ENCODE results near the gene MAGI3.

- TF ChIP-seq EGR1 (IDR thresholded peaks at IDR 0.05) (no peak), REST (IDR thresholded peaks at IDR 0.05; ENCODE audit: low read depth) (no peak), NFIC (IDR thresholded peaks at IDR 0.05) (no peak), CEBPB (IDR thresholded peaks at IDR 0.05) (no peak), FOXM1 (IDR thresholded peaks at IDR 0.05; ENCODE audit: borderline replicate concordance, low read depth) (no peak), MAX (IDR thresholded peaks at IDR 0.05) (no peak), USF1 (IDR thresholded peaks at IDR 0.05) (no peak), CREB1 (IDR thresholded peaks at IDR 0.05; ENCODE audit: low read depth) (no peak)
Observed at GRCh38 chr1:113429461-113430153, 39.3 kb downstream of the MAGI3 start.

Measured in Ishikawa (cell line).